ENCODE results near the gene DKKL1.

DNA sequence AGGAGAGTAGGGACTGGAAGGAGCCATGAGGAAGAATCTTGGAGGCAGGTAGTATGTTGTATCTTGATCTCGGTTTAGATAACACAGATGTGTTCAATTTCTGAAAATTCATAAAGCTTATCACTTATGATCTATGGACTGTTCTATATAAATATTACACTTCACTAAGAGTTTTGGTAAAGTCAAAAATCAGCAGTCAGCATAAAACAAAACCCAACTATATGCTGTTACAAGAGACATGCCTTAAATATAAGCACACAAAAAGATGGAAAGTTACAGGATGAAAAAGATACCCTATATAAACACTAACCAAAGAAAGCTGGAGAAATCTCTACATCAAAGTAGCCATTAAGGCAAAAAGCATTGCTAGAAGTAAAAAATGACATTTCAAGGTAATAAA, 19.9 kb downstream of the DKKL1 start:
- TF ChIP-seq, protein P1, sequence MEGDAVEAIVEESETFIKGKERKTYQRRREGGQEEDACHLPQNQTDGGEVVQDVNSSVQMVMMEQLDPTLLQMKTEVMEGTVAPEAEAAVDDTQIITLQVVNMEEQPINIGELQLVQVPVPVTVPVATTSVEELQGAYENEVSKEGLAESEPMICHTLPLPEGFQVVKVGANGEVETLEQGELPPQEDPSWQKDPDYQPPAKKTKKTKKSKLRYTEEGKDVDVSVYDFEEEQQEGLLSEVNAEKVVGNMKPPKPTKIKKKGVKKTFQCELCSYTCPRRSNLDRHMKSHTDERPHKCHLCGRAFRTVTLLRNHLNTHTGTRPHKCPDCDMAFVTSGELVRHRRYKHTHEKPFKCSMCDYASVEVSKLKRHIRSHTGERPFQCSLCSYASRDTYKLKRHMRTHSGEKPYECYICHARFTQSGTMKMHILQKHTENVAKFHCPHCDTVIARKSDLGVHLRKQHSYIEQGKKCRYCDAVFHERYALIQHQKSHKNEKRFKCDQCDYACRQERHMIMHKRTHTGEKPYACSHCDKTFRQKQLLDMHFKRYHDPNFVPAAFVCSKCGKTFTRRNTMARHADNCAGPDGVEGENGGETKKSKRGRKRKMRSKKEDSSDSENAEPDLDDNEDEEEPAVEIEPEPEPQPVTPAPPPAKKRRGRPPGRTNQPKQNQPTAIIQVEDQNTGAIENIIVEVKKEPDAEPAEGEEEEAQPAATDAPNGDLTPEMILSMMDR (conservative IDR thresholded peaks at IDR 0.05): no peak
- TF ChIP-seq EZH2 (IDR thresholded peaks at IDR 0.05; ENCODE audit: low read depth): no peak
